ENCODE data around the gene ARRDC1. TPM values are rescaled to one million over a fixed set of nuclear protein-coding genes. Genes with fewer than 3 reads are reported as not detected.

Gene ARRDC1
- total and polyA plus RNA-seq, 7 donors: 6.9 to 18.9 (median 14.2) TPM

DNA sequence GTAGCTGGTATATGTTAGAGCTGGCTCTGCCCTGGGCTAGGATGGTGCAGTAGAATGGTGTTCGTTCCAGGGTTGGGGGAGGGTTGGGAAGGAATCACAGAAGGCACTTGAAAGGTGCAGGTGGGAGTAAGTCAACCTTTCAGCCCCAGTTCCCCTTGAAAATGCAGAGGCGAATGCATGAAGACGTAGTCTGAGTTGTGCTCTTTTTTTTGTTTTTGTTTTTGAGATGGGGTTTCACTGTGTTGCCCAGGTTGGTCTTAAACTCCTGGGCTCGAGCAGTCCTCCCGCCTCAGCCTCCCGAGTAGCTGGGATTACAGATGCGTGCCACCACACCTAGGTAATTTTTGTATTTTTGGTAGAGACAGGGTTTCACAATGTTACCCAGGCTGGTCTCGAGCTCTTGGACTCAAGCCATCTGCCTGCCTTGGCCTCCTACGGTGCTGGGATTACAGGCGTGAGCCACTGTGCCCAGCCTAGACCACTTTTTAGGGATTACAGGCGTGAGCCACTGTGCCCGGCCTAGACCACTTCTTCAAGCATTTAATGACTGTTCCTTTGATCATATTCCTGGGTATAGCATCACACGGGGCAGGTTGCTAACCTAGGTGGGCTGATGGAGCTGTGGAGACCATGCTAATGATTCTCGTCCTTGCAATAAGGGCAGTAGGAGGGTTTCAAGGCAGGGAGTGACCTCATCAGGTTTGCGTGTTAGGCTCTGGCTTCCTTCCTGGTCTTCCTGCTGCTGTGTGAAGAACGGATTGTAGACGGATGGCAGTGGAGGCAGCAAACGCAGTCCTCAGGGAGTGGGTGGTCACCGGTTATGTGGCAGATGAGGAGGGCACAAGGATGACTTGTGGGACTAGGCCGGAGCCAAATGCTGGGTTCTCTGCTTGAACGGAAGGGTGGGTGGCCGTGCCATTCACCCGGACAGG, 27.0 kb downstream of the ARRDC1 start:
- no peak overlapping the region for H3K4me3 ChIP-seq
- TF ChIP-seq, protein P1, sequence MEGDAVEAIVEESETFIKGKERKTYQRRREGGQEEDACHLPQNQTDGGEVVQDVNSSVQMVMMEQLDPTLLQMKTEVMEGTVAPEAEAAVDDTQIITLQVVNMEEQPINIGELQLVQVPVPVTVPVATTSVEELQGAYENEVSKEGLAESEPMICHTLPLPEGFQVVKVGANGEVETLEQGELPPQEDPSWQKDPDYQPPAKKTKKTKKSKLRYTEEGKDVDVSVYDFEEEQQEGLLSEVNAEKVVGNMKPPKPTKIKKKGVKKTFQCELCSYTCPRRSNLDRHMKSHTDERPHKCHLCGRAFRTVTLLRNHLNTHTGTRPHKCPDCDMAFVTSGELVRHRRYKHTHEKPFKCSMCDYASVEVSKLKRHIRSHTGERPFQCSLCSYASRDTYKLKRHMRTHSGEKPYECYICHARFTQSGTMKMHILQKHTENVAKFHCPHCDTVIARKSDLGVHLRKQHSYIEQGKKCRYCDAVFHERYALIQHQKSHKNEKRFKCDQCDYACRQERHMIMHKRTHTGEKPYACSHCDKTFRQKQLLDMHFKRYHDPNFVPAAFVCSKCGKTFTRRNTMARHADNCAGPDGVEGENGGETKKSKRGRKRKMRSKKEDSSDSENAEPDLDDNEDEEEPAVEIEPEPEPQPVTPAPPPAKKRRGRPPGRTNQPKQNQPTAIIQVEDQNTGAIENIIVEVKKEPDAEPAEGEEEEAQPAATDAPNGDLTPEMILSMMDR (IDR thresholded peaks at IDR 0.05): no peak
- peaks cover 30% of the 10 kb centered on the region for H3K4me1 ChIP-seq
- WGBS, 3 donors: 47 to 62% (median 48%) methylated on average over 23 of the region's 23 CpGs
- no peaks in the 10 kb centered on the region for H3K9me3 ChIP-seq
- peak; percentile 37 to 63 (median 60) for ATAC-seq
- H3K27ac ChIP-seq: peak overlapping the region; percentile 24
- no peaks in the 10 kb centered on the region for H3K27me3 ChIP-seq (ENCODE audit: insufficient read depth in 3 of 3, low read length in 2 of 3)
- intact Hi-C loops (cut with DNase I): no loop called here
- no peaks in the 10 kb centered on the region for H3K36me3 ChIP-seq (ENCODE audit: insufficient read depth in 1 of 2, low read depth in 1 of 2)
- DNase-seq: no peak

DNA sequence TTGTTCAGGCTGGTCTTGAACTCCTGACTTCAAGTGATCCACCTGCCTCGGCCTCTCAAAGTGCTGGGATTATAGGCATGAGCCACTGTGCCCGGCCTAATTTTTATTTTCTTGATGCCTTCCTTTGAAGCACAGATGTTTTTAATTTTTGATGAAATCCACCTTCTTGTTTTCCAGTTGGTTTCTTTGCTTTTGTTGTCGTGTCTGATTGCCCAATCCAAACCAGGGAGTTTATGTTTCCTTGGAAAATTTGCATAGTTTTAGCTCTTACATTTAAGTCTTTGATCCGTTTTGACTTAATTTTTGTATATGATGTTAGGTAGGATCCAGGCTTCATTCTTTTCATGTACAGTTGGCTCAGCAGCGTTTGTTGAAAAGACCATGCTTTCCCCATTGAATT, 28.5 kb downstream of the ARRDC1 start:
- no peak overlapping the region for H3K4me3 ChIP-seq
- no peaks in the 10 kb centered on the region for H3K36me3 ChIP-seq (ENCODE audit: insufficient read depth in 1 of 2, low read depth in 1 of 2)
- no peak overlapping the region for H3K27ac ChIP-seq
- H3K4me1 ChIP-seq: peaks cover 20% of the 10 kb centered on the region
- DNase-seq (no peak), ATAC-seq (no peak)
- no peaks in the 10 kb centered on the region for H3K27me3 ChIP-seq (ENCODE audit: insufficient read depth in 3 of 3, low read length in 2 of 3)
- no peaks in the 10 kb centered on the region for H3K9me3 ChIP-seq
- 74 to 82% (median 80%) methylated on average over 5 of the region's 5 CpGs for WGBS, 3 donors
- intact Hi-C loops (cut with DNase I): no loop called here
- TF ChIP-seq, protein P1 (IDR thresholded peaks at IDR 0.05): no peak

DNA sequence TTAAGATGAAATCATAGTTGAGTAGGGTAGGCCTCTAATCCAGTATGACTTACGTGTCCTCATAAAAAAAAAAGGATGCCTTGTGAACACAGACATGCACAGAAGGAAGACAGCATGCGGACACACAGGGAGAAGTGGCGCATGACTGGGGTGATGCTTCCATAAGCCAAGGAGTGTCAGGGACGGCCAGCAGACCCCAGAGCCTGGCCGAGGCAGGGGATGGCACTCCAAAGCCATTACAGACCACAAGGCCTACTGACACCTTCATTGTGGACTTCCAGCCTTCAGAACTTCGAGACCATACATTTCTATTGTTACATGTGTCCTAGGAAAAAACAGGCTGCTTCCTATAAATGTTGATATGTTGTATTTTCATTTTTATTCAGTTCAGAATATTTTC, 33.2 kb downstream of the ARRDC1 start:
- H3K9me3 ChIP-seq: no peaks in the 10 kb centered on the region
- intact Hi-C loops (cut with DNase I): no loop called here
- 91 to 94% (median 93%) methylated on average over 6 of the region's 6 CpGs for WGBS, 3 donors
- no peaks in the 10 kb centered on the region for H3K27me3 ChIP-seq (ENCODE audit: insufficient read depth in 3 of 3, low read length in 2 of 3)
- H3K4me3 ChIP-seq: no peak overlapping the region
- DNase-seq: no peak
- H3K4me1 ChIP-seq: peaks cover 6% of the 10 kb centered on the region
- H3K36me3 ChIP-seq (ENCODE audit: insufficient read depth in 1 of 2, low read depth in 1 of 2): peaks cover 2 to 9% of the 10 kb centered on the region in 2 donors
- no peak for ATAC-seq
- no peak overlapping the region for H3K27ac ChIP-seq
- TF ChIP-seq, protein P1 (IDR thresholded peaks at IDR 0.05): no peak

DNA sequence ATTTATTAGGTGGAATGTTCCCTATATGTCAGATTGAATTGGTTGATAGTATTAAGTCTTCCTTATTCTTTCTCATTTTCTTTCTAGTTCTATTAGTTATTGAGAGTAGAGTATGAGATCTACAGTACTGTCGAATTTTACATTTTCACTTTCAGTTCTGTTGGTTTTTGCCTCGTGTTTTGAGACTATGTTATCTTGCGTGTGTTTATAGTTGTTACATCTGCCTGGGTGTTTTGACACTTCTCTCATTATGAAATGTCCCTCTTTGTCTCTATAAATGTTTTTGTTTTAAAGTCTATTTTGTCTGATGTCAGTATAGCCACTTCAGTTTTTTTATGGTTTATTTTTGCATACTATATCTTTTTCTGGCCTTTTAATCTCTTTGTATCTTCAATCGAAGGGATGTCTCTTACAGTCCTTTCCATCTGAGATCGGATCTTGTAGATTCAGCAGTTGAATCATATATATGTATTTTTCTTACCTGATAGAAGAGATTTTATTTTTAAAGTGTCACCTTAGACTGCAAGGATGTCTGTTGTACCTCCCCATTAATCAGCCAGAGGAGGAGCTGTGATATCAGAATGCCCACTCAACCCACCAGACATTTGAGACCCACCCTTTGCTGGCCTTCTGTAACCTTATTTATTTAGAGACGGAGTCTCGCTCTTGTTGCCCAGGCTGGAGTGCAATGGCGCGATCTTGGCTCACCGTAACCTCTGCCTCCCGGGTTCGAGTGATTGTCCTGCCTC, 34.0 kb downstream of the ARRDC1 start:
- no peaks in the 10 kb centered on the region for H3K27me3 ChIP-seq (ENCODE audit: insufficient read depth in 3 of 3, low read length in 2 of 3)
- no peak for DNase-seq
- intact Hi-C loops (cut with DNase I): no loop called here
- H3K27ac ChIP-seq: no peak overlapping the region
- H3K4me1 ChIP-seq: peaks cover 6% of the 10 kb centered on the region
- WGBS, 3 donors: 67 to 87% (median 73%) methylated on average over 12 of the region's 12 CpGs
- H3K9me3 ChIP-seq: no peaks in the 10 kb centered on the region
- no peak for ATAC-seq
- H3K4me3 ChIP-seq: no peak overlapping the region
- H3K36me3 ChIP-seq (ENCODE audit: insufficient read depth in 1 of 2, low read depth in 1 of 2): peaks cover 2 to 9% of the 10 kb centered on the region in 2 donors
- TF ChIP-seq, protein P1 (IDR thresholded peaks at IDR 0.05): no peak

All from psoas muscle (tissue), 8 donors.